HL-60 (cell line): Measurements from ENCODE around the gene TMEM40.

ENCODE experiments used
- CTCF ChIP-seq: IDR thresholded peaks from one replicate; pipeline ENCODE4 v1.5.1; 2011; ENCODE audit warnings: low read length, control low read depth, inconsistent platforms; ENCODE audit not compliant: insufficient read depth
- GABPA ChIP-seq: IDR thresholded peaks from 2 replicates; pipeline ENCODE4 v1.6.1; 2012; ENCODE audit warnings: low read depth
- POLR2AphosphoS5 ChIP-seq: IDR thresholded peaks from 2 replicates; pipeline ENCODE4 v1.6.1; 2012; ENCODE audit warnings: low read depth
- SPI1 ChIP-seq: IDR thresholded peaks from 2 replicates; pipeline ENCODE4 v1.6.1; 2012; ENCODE audit warnings: low read depth, mild to moderate bottlenecking, borderline replicate concordance

- TF ChIP-seq CTCF (no peak), GABPA (no peak), POLR2AphosphoS5 (no peak), SPI1 (no peak)
Observed at GRCh38 chr3:12754313-12754712, 4.7 kb downstream of the TMEM40 start.
